Measurements from ENCODE around the gene TEPSIN. TPM values are rescaled to one million over a fixed set of nuclear protein-coding genes. Genes with fewer than 3 reads are reported as not detected.

Gene TEPSIN
- total RNA-seq, 2 experiments from 2014 or later = 25.9 to 31.7 TPM

- Mint-ChIP-seq H3K4me3 (no peak overlapping the region), H3K4me1 (peaks cover 10% of the 10 kb centered on the region), H3K27ac (no peak overlapping the region), H3K27me3 (no peaks in the 10 kb centered on the region), H3K9me3 (no peaks in the 10 kb centered on the region), H3K36me3 (peaks cover 7% of the 10 kb centered on the region)
- no peak for DNase-seq
Observed at GRCh38 chr17:81247339-81247990, 8.6 kb upstream of the TEPSIN start.

DNA sequence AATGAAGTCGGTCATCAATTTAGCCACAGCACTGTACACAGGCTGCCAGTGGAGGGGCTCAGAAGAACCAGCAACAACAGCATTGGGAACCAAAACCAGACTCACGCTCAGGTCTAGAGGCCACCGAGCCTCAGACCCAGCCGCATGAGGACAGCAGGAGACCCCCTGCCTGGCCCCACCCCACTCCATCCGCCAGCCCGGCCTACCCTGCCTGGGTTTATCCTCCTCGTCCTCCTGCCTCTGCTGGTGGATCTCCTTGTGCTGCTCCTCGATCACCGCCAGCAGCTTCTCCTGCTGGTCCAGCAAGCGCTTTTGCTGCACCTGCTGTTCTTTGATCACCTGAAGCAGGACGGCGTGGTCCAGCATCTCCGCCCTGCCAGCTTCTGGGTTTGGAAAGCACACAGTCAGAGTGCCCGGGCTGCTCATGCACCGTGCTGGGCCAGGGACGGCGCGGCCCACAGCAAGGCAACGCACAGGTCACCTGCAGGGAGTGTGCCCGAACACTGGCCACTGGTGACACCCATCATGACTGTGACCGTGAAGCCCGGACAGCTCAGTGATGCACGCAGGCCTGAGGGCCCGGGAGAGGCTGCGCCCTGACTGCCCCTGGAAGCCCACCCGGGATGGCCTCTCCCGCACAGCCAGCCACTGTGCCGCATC is 8.0 kb upstream of the TEPSIN start:
- peaks cover 11% of the 10 kb centered on the region for H3K4me1 Mint-ChIP-seq
- H3K4me3 Mint-ChIP-seq = no peak overlapping the region
- H3K27ac Mint-ChIP-seq = no peak overlapping the region
- no peaks in the 10 kb centered on the region for H3K27me3 Mint-ChIP-seq
- H3K9me3 Mint-ChIP-seq = no peaks in the 10 kb centered on the region
- DNase-seq = no peak
- peaks cover 10% of the 10 kb centered on the region for H3K36me3 Mint-ChIP-seq

DNA sequence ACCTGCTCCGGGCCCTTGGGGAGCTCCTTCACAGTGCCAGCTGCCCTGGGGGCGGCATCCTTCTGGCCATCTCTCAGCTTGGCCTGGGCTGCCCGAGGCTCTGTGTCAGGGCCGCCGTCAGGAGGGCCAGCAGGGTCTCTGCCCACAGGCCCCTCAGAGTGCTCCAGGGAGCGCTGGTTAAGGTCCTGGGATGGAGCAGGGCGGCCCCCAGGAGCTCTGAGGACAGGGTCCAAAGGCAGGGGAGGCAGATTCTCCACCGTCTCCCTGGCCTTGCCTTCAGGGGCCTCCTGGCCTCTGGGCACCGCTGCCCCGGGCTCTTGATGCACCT is 7.5 kb upstream of the TEPSIN start:
- Mint-ChIP-seq H3K9me3 (no peaks in the 10 kb centered on the region), H3K27me3 (no peaks in the 10 kb centered on the region), H3K36me3 (peaks cover 15% of the 10 kb centered on the region), H3K4me3 (no peak overlapping the region), H3K4me1 (peaks cover 9% of the 10 kb centered on the region), H3K27ac (no peak overlapping the region)
- DNase-seq = no peak

GRCh38 chr17:81245665-81246342 is 6.9 kb upstream of the TEPSIN start:
- no peaks in the 10 kb centered on the region for H3K9me3 Mint-ChIP-seq
- DNase-seq = no peak
- H3K27me3 Mint-ChIP-seq = no peaks in the 10 kb centered on the region
- no peak overlapping the region for H3K27ac Mint-ChIP-seq
- no peak overlapping the region for H3K4me3 Mint-ChIP-seq
- H3K36me3 Mint-ChIP-seq = peaks cover 19% of the 10 kb centered on the region
- peaks cover 11% of the 10 kb centered on the region for H3K4me1 Mint-ChIP-seq

DNA sequence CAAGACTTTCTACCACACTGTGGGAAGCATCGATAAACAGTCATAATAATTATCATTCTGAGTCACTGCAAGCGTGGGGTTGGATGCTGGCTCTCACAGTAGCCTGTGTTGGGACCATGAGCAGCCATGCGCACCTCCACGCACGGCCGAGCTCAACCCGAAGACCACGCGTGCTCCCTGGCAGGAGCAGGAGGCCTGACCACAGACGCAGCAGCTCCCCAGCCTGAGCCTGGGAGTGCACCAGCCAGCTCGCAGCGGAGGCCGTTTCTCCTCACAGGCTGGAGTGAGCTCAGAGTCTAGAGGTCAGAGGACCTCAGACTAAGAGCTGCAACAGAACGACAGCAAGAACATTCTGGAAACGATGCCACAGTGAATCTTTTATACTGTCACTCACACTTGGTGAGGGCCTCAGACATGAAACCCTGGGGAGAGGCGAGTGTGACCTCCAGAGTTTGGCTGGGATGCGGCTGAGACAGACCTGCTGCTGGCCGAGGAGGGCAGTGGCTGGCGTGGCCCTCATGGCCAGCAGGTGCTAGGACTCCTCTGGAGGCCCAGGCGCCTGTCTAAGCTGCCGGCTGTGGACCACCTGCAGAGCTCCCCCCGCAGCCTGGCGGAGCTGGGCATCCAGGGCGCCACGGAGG is 6.3 kb upstream of the TEPSIN start:
- DNase-seq = no peak
- Mint-ChIP-seq H3K36me3 (peaks cover 21% of the 10 kb centered on the region), H3K4me3 (no peak overlapping the region), H3K9me3 (no peaks in the 10 kb centered on the region), H3K4me1 (peaks cover 14% of the 10 kb centered on the region), H3K27ac (no peak overlapping the region), H3K27me3 (no peaks in the 10 kb centered on the region)

DNA sequence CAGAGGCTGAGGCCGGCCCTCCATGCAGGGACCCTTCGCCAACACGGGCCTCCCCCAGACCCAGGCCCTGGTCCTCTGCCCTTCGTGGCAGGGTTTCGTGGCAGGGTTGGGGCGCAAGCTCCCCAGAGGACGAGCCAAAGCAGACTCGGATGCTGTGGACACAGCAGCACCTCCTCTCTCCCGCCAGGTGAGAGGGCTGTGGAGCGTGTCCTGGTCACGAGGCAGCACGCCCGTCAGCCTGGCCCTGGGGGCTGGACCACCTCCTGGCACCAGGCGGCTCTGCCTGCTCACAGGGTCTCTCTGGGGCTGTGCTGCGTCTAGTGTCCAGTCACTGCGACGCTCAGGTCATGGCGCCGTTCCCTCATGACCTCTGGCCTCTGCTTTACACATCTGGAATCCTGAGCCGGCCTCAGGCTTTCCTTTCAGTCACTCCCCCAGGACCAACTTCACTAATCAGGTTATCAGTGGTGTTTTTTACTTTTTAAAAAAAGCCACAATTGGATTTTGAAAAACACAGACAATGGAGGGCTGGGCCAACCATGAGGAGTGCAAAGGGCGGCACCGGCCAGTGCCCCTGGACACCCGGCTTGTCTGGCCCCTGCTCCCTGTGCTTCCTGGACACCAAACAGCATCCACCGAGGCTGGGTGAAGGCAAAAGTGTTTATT is 5.6 kb upstream of the TEPSIN start:
- Mint-ChIP-seq H3K9me3 (no peaks in the 10 kb centered on the region), H3K4me3 (no peak overlapping the region), H3K27ac (peak overlapping the region; percentile 29), H3K36me3 (peaks cover 26% of the 10 kb centered on the region), H3K27me3 (no peaks in the 10 kb centered on the region), H3K4me1 (peaks cover 16% of the 10 kb centered on the region)
- no peak for DNase-seq

- H3K4me1 Mint-ChIP-seq = peaks cover 16% of the 10 kb centered on the region
- H3K36me3 Mint-ChIP-seq = peaks cover 24% of the 10 kb centered on the region
- H3K27ac Mint-ChIP-seq = peak overlapping the region; percentile 34
- no peak overlapping the region for H3K4me3 Mint-ChIP-seq
- no peaks in the 10 kb centered on the region for H3K9me3 Mint-ChIP-seq
- DNase-seq = no peak
- H3K27me3 Mint-ChIP-seq = no peaks in the 10 kb centered on the region
Observed at GRCh38 chr17:81243333-81243664, 4.4 kb upstream of the TEPSIN start.

GRCh38 chr17:81242421-81243332 is 3.8 kb upstream of the TEPSIN start:
- Mint-ChIP-seq H3K9me3 (no peaks in the 10 kb centered on the region), H3K36me3 (peaks cover 24% of the 10 kb centered on the region), H3K27ac (peak overlapping the region; percentile 60), H3K27me3 (no peaks in the 10 kb centered on the region), H3K4me1 (peaks cover 21% of the 10 kb centered on the region), H3K4me3 (no peak overlapping the region)
- no peak for DNase-seq

- H3K4me3 Mint-ChIP-seq = peak overlapping the region; percentile 55
- no peaks in the 10 kb centered on the region for H3K9me3 Mint-ChIP-seq
- peaks cover 24% of the 10 kb centered on the region for H3K36me3 Mint-ChIP-seq
- peak; percentile 72 for DNase-seq
- H3K27me3 Mint-ChIP-seq = no peaks in the 10 kb centered on the region
- H3K4me1 Mint-ChIP-seq = peaks cover 27% of the 10 kb centered on the region
- H3K27ac Mint-ChIP-seq = peak overlapping the region; percentile 60
Observed at GRCh38 chr17:81241648-81242420, 3.0 kb upstream of the TEPSIN start.

GRCh38 chr17:81241203-81241602 is 2.3 kb upstream of the TEPSIN start:
- no peak for DNase-seq
- Mint-ChIP-seq H3K36me3 (peaks cover 24% of the 10 kb centered on the region), H3K27ac (peak overlapping the region; percentile 57), H3K4me1 (peaks cover 27% of the 10 kb centered on the region), H3K9me3 (no peaks in the 10 kb centered on the region), H3K4me3 (peak overlapping the region; percentile 96), H3K27me3 (no peaks in the 10 kb centered on the region)

GRCh38 chr17:81240761-81241160 is 1.9 kb upstream of the TEPSIN start:
- no peak for DNase-seq
- Mint-ChIP-seq H3K36me3 (peaks cover 24% of the 10 kb centered on the region), H3K27ac (peak overlapping the region; percentile 55), H3K4me3 (peak overlapping the region; percentile 96), H3K27me3 (no peaks in the 10 kb centered on the region), H3K9me3 (no peaks in the 10 kb centered on the region), H3K4me1 (peaks cover 27% of the 10 kb centered on the region)

DNA sequence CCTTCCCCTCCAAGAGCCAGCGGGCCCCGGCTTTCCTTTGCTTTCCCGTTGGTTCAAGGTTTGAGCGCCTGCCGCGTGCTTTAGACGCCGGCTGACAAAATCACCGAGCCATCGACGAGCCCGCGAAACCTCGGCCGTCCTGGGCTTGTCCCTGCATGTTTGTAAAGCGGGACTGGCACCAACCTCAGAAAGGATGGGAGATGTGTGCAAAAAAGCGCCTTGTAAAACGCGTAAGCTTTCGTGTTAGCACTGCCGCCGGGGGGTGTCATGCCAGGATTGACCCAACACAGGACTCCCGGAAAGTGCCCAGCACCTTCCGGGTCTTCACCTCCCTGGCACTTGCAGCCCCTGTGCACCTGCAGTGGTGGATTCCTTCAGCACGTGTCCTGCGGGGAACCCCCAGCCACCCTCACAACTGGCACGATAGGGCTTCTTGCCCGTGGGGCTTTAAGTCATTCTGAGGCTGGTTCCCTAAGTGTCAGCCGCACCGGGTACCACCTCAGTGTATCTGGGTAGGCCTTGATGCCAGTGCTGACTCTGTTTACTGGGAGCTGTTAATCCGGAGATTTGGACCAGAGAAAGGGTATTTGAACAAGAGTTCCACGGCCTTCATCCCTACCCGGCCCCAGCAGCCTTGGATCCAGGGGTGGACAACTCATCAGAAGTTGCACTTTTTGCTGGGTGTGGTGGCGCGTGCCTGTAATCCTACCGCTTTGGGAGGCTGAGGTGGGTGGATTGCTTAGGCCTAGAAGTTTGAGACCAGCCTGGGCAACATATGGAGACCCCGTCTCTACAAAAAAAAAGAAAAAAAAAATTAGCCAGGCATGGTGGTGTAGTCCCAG is 1.1 kb upstream of the TEPSIN start:
- Mint-ChIP-seq H3K9me3 (no peaks in the 10 kb centered on the region), H3K36me3 (peaks cover 24% of the 10 kb centered on the region), H3K4me3 (peak overlapping the region; percentile 96), H3K27me3 (no peaks in the 10 kb centered on the region), H3K27ac (peak overlapping the region; percentile 96), H3K4me1 (peaks cover 27% of the 10 kb centered on the region)
- peak; percentile 66 for DNase-seq

- no peak for DNase-seq
- no peaks in the 10 kb centered on the region for H3K9me3 Mint-ChIP-seq
- H3K27ac Mint-ChIP-seq = no peak overlapping the region
- peaks cover 24% of the 10 kb centered on the region for H3K36me3 Mint-ChIP-seq
- no peaks in the 10 kb centered on the region for H3K27me3 Mint-ChIP-seq
- peak overlapping the region; percentile 74 for H3K4me3 Mint-ChIP-seq
- H3K4me1 Mint-ChIP-seq = peaks cover 27% of the 10 kb centered on the region
Observed at GRCh38 chr17:81238490-81238814, 403 bp downstream of the TEPSIN start.
